Endothelial cell of umbilical vein (primary cell): ENCODE results near the gene TMEM131. TPM values are rescaled to one million over a fixed set of nuclear protein-coding genes. Genes with fewer than 3 reads are reported as not detected.

Experiments used
- BruUV-seq: library from RNA; stranded (reverse); fragments of 400-500 nt; replicated peaks from 2 replicates; lab custom pipeline; 2021; lab: Mats Ljungman, UMichigan
- CTCF ChIA-PET: fragments of 300-600, 350-600 bp; sonication (Branson Sonifier 250); formaldehyde crosslinking; loops from one replicate; lab custom pipeline; 2021; ENCODE audit warnings: antibody characterized with exemption, inconsistent platforms; lab: Charles Lee
- POLR2A ChIA-PET: fragments of 300-600, 350-600 bp; sonication (Branson Sonifier 250); formaldehyde crosslinking; loops from one replicate; lab custom pipeline; 2021; ENCODE audit warnings: antibody characterized with exemption, inconsistent platforms; lab: Charles Lee
- DNase-seq: peaks from one replicate; pipeline ENCODE4 v3.0.0-alpha.2; 2011; ENCODE audit warnings: low read depth, low spot score
- FAIRE-seq: peaks from 2 replicates; lab custom pipeline; 2011; peaks lifted over from hg19 to GRCh38; lab: Jason Lieb, UNC
- H2AFZ ChIP-seq: 2 replicates; pipeline ENCODE4 v1.6.0; 2012; ENCODE audit warnings: low read depth, low read length, control low read depth, inconsistent platforms
- H3K27ac ChIP-seq: 2 replicates; pipeline ENCODE4 v1.5.1; 2011; ENCODE audit warnings: low read depth, mild to moderate bottlenecking, control low read depth, low read length, moderate library complexity; ENCODE audit not compliant: insufficient read depth
- H3K27me3 ChIP-seq, 2 experiments: 2 replicates each; pipeline versions ENCODE4 v1.6.0 to v1.6.1; 2011; ENCODE audit warnings: low read length in 2 of 2, mixed read lengths in 1 of 2; ENCODE audit not compliant: control insufficient read depth in 2 of 2, insufficient read depth in 2 of 2
- H3K36me3 ChIP-seq, 2 experiments: 2 replicates in 1 of 2; 3 replicates in 1 of 2; pipeline ENCODE4 v1.5.1; 2011; ENCODE audit warnings: low read length in 2 of 2, mild to moderate bottlenecking in 1 of 2, moderate library complexity in 1 of 2; ENCODE audit not compliant: control insufficient read depth in 2 of 2, insufficient read depth in 2 of 2; ENCODE audit errors: extremely low read depth in 1 of 2
- H3K4me1 ChIP-seq: 3 replicates; pipeline ENCODE4 v1.5.1; 2011; ENCODE audit warnings: mild to moderate bottlenecking, low read length; ENCODE audit not compliant: control insufficient read depth, insufficient read depth; ENCODE audit errors: extremely low read depth
- H3K4me2 ChIP-seq: 2 replicates; pipeline ENCODE4 v1.6.1; 2011; ENCODE audit warnings: low read length, control low read depth, mixed read lengths; ENCODE audit not compliant: insufficient read depth
- H3K4me3 ChIP-seq, 3 experiments: fragments of 200-600 bp in 1 of 3; sonication (generic), shearing (Covaris generic) in 1 of 3; replicated peaks in 1 of 3; 2 replicates each; pipeline ENCODE4 v1.5.1; 2011 to 2016; ENCODE audit warnings: control low read depth in 3 of 3, low read length in 3 of 3, mild to moderate bottlenecking in 2 of 3, inconsistent platforms in 1 of 3, low read depth in 1 of 3, moderate library complexity in 1 of 3; ENCODE audit not compliant: insufficient read depth in 1 of 3
- H3K79me2 ChIP-seq: 2 replicates; pipeline ENCODE4 v1.6.0; 2012; ENCODE audit warnings: low read length, inconsistent platforms; ENCODE audit not compliant: control insufficient read depth, insufficient read depth
- H3K9ac ChIP-seq: replicated peaks from 2 replicates; pipeline ENCODE3; 2011; ENCODE audit warnings: low read length, control low read depth; ENCODE audit not compliant: insufficient read depth; ENCODE audit errors: extremely low read depth
- H3K9me1 ChIP-seq: replicated peaks from 3 replicates; pipeline ENCODE4 v1.6.0; 2011; ENCODE audit warnings: mild to moderate bottlenecking, low read length; ENCODE audit not compliant: control insufficient read depth, insufficient read depth; ENCODE audit errors: extremely low read depth
- H3K9me3 ChIP-seq: replicated peaks from 2 replicates; pipeline ENCODE4 v1.5.1; 2012; ENCODE audit warnings: low read length, inconsistent platforms; ENCODE audit not compliant: control insufficient read depth, insufficient read depth
- H4K20me1 ChIP-seq: replicated peaks from 2 replicates; pipeline ENCODE3; 2011; ENCODE audit warnings: mild to moderate bottlenecking, low read length; ENCODE audit not compliant: control insufficient read depth, insufficient read depth; ENCODE audit errors: extremely low read depth
- EZH2 ChIP-seq: IDR thresholded peaks from 2 replicates; pipeline ENCODE4 v1.6.1; 2012; ENCODE audit warnings: borderline replicate concordance, low read depth, mild to moderate bottlenecking, moderate library complexity, low read length, inconsistent platforms; ENCODE audit not compliant: severe bottlenecking
- FOS ChIP-seq: IDR thresholded peaks from 2 replicates; pipeline ENCODE4 v1.6.1; 2011; ENCODE audit warnings: mild to moderate bottlenecking, low read length, moderate library complexity, borderline replicate concordance; ENCODE audit not compliant: insufficient read depth
- GATA2 ChIP-seq: IDR thresholded peaks from 2 replicates; pipeline ENCODE4 v1.7.0; 2011; ENCODE audit warnings: low read depth, mild to moderate bottlenecking, moderate library complexity, mixed read lengths, low read length; ENCODE audit not compliant: insufficient read length, insufficient read depth
- JUN ChIP-seq: IDR thresholded peaks from 2 replicates; pipeline ENCODE4 v1.6.1; 2011; ENCODE audit warnings: borderline replicate concordance, low read depth; ENCODE audit not compliant: insufficient read length, insufficient read depth
- MYC ChIP-seq: IDR thresholded peaks from one replicate; pipeline ENCODE4 v1.6.1; 2011; ENCODE audit warnings: mild to moderate bottlenecking, low read depth, low read length
- POLR2A ChIP-seq: IDR thresholded peaks from 2 replicates; pipeline ENCODE4 v1.6.1; 2012; ENCODE audit warnings: low read depth, mild to moderate bottlenecking, control low read depth, low read length
- POLR2AphosphoS5 ChIP-seq: IDR thresholded peaks from 2 replicates; pipeline ENCODE4 v1.6.1; 2012; ENCODE audit warnings: low read depth, mild to moderate bottlenecking, control low read depth, low read length, moderate library complexity; ENCODE audit not compliant: insufficient read depth
- dilution Hi-C: fragments of 300-500 bp; cut with MboI; formaldehyde crosslinking; loops from one replicate; pipeline ENCODE4 v1.15.0; 2019; ENCODE audit warnings: low sequenced_read_pairs; ENCODE audit not compliant: extremely low pct_ligation_motif_present
- intact Hi-C: fragments of 100-400 bp; cut with micrococcal nuclease; formaldehyde crosslinking; loops from one replicate; pipeline ENCODE4 v1.10.0; 2022
- polyA plus RNA-seq, 4 experiments: library from polyadenylated mRNA; depleted of rRNA in 3 of 4; stranded (reverse) in 3 of 4; unstranded in 1 of 4; fragments of >200 nt; gene quantifications; 2 replicates each; pipeline versions ENCODE4 v1.2.1 to v1.2.3, GENCODE V29; 2011 to 2012; ENCODE audit warnings: missing spikeins in 1 of 4
- total RNA-seq: library from RNA; stranded (reverse); gene quantifications from 2 replicates; pipeline ENCODE4 v1.2.3, GENCODE V29; 2021
- TF ChIP-seq, protein P1 (sequence below): IDR thresholded peaks from 2 replicates; pipeline ENCODE4 v1.6.1; 2011; ENCODE audit not compliant: insufficient read depth, insufficient read length
- TF ChIP-seq, protein P2 (sequence below), 2 donors: IDR thresholded peaks; 1 replicate in 1 of 2; 2 replicates in 1 of 2; pipeline ENCODE4 v1.5.1; 2011; ENCODE audit warnings: low read length in 2 of 2, mild to moderate bottlenecking in 2 of 2, moderate library complexity in 2 of 2, control low read depth in 1 of 2, inconsistent platforms in 1 of 2, low read depth in 1 of 2; ENCODE audit not compliant: insufficient read depth in 1 of 2; ENCODE audit errors: extremely low read depth in 1 of 2

TMEM131 gene
- total and polyA plus RNA-seq, 2 donors (not counting 3 experiments of a cell fraction or from before 2014, with no cell fraction given), result 12.2 to 28.6 TPM

- no peaks in the 10 kb centered on the region for H3K9me3 ChIP-seq
- intact Hi-C loops (no loop called here), dilution Hi-C loops (no loop called here)
- no TSS peak for BruUV-seq
- H3K27ac ChIP-seq, result no peak overlapping the region
- no peaks in the 10 kb centered on the region for H4K20me1 ChIP-seq
- no peak for DNase-seq
- no peak overlapping the region for H3K4me3 ChIP-seq
- H3K27me3 ChIP-seq, result peaks cover 2% of the 10 kb centered on the region in 2 experiments
- no peaks in the 10 kb centered on the region for H3K79me2 ChIP-seq
- H3K9ac ChIP-seq, result no peak overlapping the region
- TF ChIP-seq GATA2, result no peak
- no peak for TF ChIP-seq POLR2A
- TF ChIP-seq FOS, result no peak
- no peak for TF ChIP-seq JUN
- no peak for TF ChIP-seq POLR2AphosphoS5
- TF ChIP-seq, protein P1, sequence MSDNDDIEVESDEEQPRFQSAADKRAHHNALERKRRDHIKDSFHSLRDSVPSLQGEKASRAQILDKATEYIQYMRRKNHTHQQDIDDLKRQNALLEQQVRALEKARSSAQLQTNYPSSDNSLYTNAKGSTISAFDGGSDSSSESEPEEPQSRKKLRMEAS, result no peak
- TF ChIP-seq EZH2, result no peak
- no peak for TF ChIP-seq MYC
- TF ChIP-seq, protein P2, sequence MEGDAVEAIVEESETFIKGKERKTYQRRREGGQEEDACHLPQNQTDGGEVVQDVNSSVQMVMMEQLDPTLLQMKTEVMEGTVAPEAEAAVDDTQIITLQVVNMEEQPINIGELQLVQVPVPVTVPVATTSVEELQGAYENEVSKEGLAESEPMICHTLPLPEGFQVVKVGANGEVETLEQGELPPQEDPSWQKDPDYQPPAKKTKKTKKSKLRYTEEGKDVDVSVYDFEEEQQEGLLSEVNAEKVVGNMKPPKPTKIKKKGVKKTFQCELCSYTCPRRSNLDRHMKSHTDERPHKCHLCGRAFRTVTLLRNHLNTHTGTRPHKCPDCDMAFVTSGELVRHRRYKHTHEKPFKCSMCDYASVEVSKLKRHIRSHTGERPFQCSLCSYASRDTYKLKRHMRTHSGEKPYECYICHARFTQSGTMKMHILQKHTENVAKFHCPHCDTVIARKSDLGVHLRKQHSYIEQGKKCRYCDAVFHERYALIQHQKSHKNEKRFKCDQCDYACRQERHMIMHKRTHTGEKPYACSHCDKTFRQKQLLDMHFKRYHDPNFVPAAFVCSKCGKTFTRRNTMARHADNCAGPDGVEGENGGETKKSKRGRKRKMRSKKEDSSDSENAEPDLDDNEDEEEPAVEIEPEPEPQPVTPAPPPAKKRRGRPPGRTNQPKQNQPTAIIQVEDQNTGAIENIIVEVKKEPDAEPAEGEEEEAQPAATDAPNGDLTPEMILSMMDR (IDR thresholded peaks at IDR 0.05; ENCODE audit: extremely low read depth in 1 of 2, insufficient read depth in 1 of 2, low read depth in 1 of 2, low read length in 2 of 2), result no peak
- no peaks in the 10 kb centered on the region for H3K9me1 ChIP-seq
- H3K4me1 ChIP-seq, result no peaks in the 10 kb centered on the region
- no peak overlapping the region for H2AFZ ChIP-seq
- no peak overlapping the region for H3K4me2 ChIP-seq
- ChIA-PET POLR2A (no interaction called here), CTCF (interaction anchor here (0.6 to 9.1 kb wide), 6 partner anchors 9 to 677 kb away, joined by 3 to 68 read pairs (median 30); no protein-coding TSS in a partner anchor)
- no peak for FAIRE-seq
- no peaks in the 10 kb centered on the region for H3K36me3 ChIP-seq
These were observed 287.1 kb downstream of the TMEM131 start for GRCh38 chr2:97708608-97709007.
